DOHH2 (cell line): ENCODE data around the gene C2CD4B.

Source experiments
- EZH2phosphoT487 ChIP-seq: fragments of 200-600 bp; sonication (generic); IDR thresholded peaks from 2 replicates; pipeline ENCODE4 v1.6.1; 2017; ENCODE audit warnings: borderline replicate concordance, mild to moderate bottlenecking, antibody characterized with exemption, low read length, moderate library complexity, mixed read lengths
- TF ChIP-seq, protein P1 (sequence below): fragments of 200-600 bp; sonication (generic); IDR thresholded peaks from one replicate; pipeline ENCODE4 v1.5.1; 2014; ENCODE audit warnings: antibody characterized with exemption, mild to moderate bottlenecking, low read depth, low read length; ENCODE audit not compliant: poor library complexity, severe bottlenecking

GRCh38 chr15:62138124-62138523 is 27.0 kb downstream of the C2CD4B start:
- TF ChIP-seq, protein P1, sequence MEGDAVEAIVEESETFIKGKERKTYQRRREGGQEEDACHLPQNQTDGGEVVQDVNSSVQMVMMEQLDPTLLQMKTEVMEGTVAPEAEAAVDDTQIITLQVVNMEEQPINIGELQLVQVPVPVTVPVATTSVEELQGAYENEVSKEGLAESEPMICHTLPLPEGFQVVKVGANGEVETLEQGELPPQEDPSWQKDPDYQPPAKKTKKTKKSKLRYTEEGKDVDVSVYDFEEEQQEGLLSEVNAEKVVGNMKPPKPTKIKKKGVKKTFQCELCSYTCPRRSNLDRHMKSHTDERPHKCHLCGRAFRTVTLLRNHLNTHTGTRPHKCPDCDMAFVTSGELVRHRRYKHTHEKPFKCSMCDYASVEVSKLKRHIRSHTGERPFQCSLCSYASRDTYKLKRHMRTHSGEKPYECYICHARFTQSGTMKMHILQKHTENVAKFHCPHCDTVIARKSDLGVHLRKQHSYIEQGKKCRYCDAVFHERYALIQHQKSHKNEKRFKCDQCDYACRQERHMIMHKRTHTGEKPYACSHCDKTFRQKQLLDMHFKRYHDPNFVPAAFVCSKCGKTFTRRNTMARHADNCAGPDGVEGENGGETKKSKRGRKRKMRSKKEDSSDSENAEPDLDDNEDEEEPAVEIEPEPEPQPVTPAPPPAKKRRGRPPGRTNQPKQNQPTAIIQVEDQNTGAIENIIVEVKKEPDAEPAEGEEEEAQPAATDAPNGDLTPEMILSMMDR: no peak
- no peak for TF ChIP-seq EZH2phosphoT487
